ENCODE results near the gene TMA16. TPM values are rescaled to one million over a fixed set of nuclear protein-coding genes. Genes with fewer than 3 reads are reported as not detected.

TMA16 gene
- total and polyA plus RNA-seq, 2 donors (not counting 3 experiments of a cell fraction or from before 2014, with no cell fraction given), result 4.2 to 42.7 TPM

GRCh38 chr4:163540448-163540847 lies 46.0 kb downstream of the TMA16 start:
- no peak overlapping the region for H3K4me3 ChIP-seq (replicated peaks in 1 of 3; ENCODE audit: insufficient read depth in 1 of 3, low read depth in 1 of 3, low read length in 3 of 3)
- dilution Hi-C loops (cut with MboI; ENCODE audit: extremely low pct_ligation_motif_present, low sequenced_read_pairs), result no loop called here
- H3K9me3 ChIP-seq (replicated peaks; ENCODE audit: control insufficient read depth, insufficient read depth, low read length), result no peaks in the 10 kb centered on the region
- CTCF ChIA-PET, result interaction anchor here (1.0 to 2.4 kb wide), 4 partner anchors 10 to 27 kb away, joined by 3 to 19 read pairs (median 4); no protein-coding TSS in a partner anchor
- TF ChIP-seq CTCF (IDR thresholded peaks at IDR 0.05; ENCODE audit: extremely low read depth in 1 of 2, insufficient read depth in 1 of 2, low read depth in 1 of 2, low read length in 2 of 2) (no peak), POLR2A (IDR thresholded peaks at IDR 0.05; ENCODE audit: low read depth, low read length) (no peak), GATA2 (IDR thresholded peaks at IDR 0.05; ENCODE audit: insufficient read depth, insufficient read length, low read depth, low read length) (no peak), EZH2 (IDR thresholded peaks at IDR 0.05; ENCODE audit: borderline replicate concordance, low read depth, low read length, severe bottlenecking) (no peak), JUN (IDR thresholded peaks at IDR 0.05; ENCODE audit: borderline replicate concordance, insufficient read depth, insufficient read length, low read depth) (no peak), MYC (IDR thresholded peaks at IDR 0.05; ENCODE audit: low read depth, low read length) (no peak), FOS (IDR thresholded peaks at IDR 0.05; ENCODE audit: borderline replicate concordance, insufficient read depth, low read length) (no peak), POLR2AphosphoS5 (IDR thresholded peaks at IDR 0.05; ENCODE audit: insufficient read depth, low read depth, low read length) (no peak)
- TF ChIP-seq, protein P1, sequence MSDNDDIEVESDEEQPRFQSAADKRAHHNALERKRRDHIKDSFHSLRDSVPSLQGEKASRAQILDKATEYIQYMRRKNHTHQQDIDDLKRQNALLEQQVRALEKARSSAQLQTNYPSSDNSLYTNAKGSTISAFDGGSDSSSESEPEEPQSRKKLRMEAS (IDR thresholded peaks at IDR 0.05; ENCODE audit: insufficient read depth, insufficient read length), result no peak
- H2AFZ ChIP-seq (ENCODE audit: low read depth, low read length), result no peak overlapping the region
- POLR2A ChIA-PET, result no interaction called here
- H4K20me1 ChIP-seq (replicated peaks; ENCODE audit: control insufficient read depth, extremely low read depth, insufficient read depth, low read length), result no peaks in the 10 kb centered on the region
- no peaks in the 10 kb centered on the region for H3K9me1 ChIP-seq (replicated peaks; ENCODE audit: control insufficient read depth, extremely low read depth, insufficient read depth, low read length)
- H3K27ac ChIP-seq (ENCODE audit: insufficient read depth, low read depth, low read length), result no peak overlapping the region
- H3K9ac ChIP-seq (replicated peaks; ENCODE audit: extremely low read depth, insufficient read depth, low read length), result no peak overlapping the region
- FAIRE-seq, result peak; percentile 12
- DNase-seq (ENCODE audit: low read depth, low spot score), result no peak
- no peaks in the 10 kb centered on the region for H3K4me1 ChIP-seq (ENCODE audit: control insufficient read depth, extremely low read depth, insufficient read depth, low read length)
- BruUV-seq (replicated peaks), result no TSS peak
- no peaks in the 10 kb centered on the region for H3K27me3 ChIP-seq (ENCODE audit: control insufficient read depth in 2 of 2, insufficient read depth in 2 of 2, low read length in 2 of 2)
- H3K79me2 ChIP-seq (ENCODE audit: control insufficient read depth, insufficient read depth, low read length), result no peaks in the 10 kb centered on the region
- H3K4me2 ChIP-seq (ENCODE audit: insufficient read depth, low read length), result no peak overlapping the region
- H3K36me3 ChIP-seq (ENCODE audit: control insufficient read depth in 2 of 2, extremely low read depth in 1 of 2, insufficient read depth in 2 of 2, low read length in 2 of 2), result no peaks in the 10 kb centered on the region
- intact Hi-C loops (cut with micrococcal nuclease), result loop anchor here (5.0 kb wide), 1 partner anchor 373 kb away; the partner anchor contains the start of gene NAF1

All from endothelial cell of umbilical vein (primary cell).